ENCODE data around the gene SLC16A11. TPM values are rescaled to one million over a fixed set of nuclear protein-coding genes. Genes with fewer than 3 reads are reported as not detected.

Gene SLC16A11
- total RNA-seq, 1 donor from 2014 or later: 0.47 TPM

DNA sequence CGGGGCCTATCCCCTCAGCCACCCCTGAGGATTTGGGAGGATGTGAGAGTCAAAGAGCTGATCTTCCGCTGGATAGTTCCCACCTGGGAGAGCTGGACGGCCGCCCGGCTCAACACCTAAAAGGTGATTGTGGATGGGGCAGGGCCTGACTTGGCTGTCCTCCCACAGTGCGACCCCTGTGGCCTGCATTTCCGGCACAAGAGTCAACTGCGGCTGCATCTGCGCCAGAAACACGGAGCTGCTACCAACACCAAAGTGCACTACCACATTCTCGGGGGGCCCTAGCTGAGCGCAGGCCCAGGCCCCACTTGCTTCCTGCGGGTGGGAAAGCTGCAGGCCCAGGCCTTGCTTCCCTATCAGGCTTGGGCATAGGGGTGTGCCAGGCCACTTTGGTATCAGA, 16.6 kb downstream of the SLC16A11 start:
- Mint-ChIP-seq H3K27me3 (ENCODE audit: low read depth) (peaks cover 11% of the 10 kb centered on the region), H3K27ac (ENCODE audit: unreplicated experiment) (no peak overlapping the region), H3K36me3 (ENCODE audit: low read depth) (no peaks in the 10 kb centered on the region), H3K4me3 (ENCODE audit: unreplicated experiment) (no peak overlapping the region), H3K9me3 (ENCODE audit: low read depth) (no peaks in the 10 kb centered on the region), H3K4me1 (ENCODE audit: low read depth) (peaks cover 7% of the 10 kb centered on the region)
- DNase-seq (ENCODE audit: low spot score): no peak
- no peak for TF ChIP-seq CTCF (IDR thresholded peaks at IDR 0.05)

- H3K27me3 Mint-ChIP-seq (ENCODE audit: low read depth): peaks cover 11% of the 10 kb centered on the region
- no peaks in the 10 kb centered on the region for H3K36me3 Mint-ChIP-seq (ENCODE audit: low read depth)
- H3K4me1 Mint-ChIP-seq (ENCODE audit: low read depth): peaks cover 7% of the 10 kb centered on the region
- H3K9me3 Mint-ChIP-seq (ENCODE audit: low read depth): no peaks in the 10 kb centered on the region
- TF ChIP-seq CTCF (IDR thresholded peaks at IDR 0.05): no peak
- H3K4me3 Mint-ChIP-seq (ENCODE audit: unreplicated experiment): no peak overlapping the region
- no peak overlapping the region for H3K27ac Mint-ChIP-seq (ENCODE audit: unreplicated experiment)
- DNase-seq (ENCODE audit: low spot score): no peak
Observed at GRCh38 chr17:7026471-7027115, 17.3 kb downstream of the SLC16A11 start.

DNA sequence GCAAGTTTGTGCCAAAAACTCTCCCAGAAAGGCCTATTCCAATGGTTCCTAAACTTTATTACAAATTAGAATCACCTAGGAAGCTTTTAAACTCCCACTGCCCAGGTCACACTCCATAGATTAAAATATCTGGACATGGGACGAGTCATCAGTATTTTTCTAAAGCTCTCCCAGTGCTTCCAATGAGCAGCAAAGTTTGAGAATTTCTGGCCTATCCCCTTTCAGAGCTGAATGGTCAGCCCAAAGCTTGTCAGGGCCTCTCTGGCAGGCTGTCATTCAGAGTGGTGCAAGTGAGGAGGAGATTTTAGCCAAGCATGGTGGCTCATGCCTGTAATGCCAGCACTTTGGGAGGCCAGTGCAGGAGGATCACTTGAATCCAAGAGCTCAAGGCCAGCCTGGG, 18.6 kb downstream of the SLC16A11 start:
- Mint-ChIP-seq H3K27ac (ENCODE audit: unreplicated experiment) (no peak overlapping the region), H3K9me3 (ENCODE audit: low read depth) (no peaks in the 10 kb centered on the region), H3K4me3 (ENCODE audit: unreplicated experiment) (no peak overlapping the region), H3K27me3 (ENCODE audit: low read depth) (peaks cover 11% of the 10 kb centered on the region), H3K36me3 (ENCODE audit: low read depth) (no peaks in the 10 kb centered on the region), H3K4me1 (ENCODE audit: low read depth) (peaks cover 11% of the 10 kb centered on the region)
- no peak for TF ChIP-seq CTCF (IDR thresholded peaks at IDR 0.05)
- DNase-seq (ENCODE audit: low spot score): no peak

DNA sequence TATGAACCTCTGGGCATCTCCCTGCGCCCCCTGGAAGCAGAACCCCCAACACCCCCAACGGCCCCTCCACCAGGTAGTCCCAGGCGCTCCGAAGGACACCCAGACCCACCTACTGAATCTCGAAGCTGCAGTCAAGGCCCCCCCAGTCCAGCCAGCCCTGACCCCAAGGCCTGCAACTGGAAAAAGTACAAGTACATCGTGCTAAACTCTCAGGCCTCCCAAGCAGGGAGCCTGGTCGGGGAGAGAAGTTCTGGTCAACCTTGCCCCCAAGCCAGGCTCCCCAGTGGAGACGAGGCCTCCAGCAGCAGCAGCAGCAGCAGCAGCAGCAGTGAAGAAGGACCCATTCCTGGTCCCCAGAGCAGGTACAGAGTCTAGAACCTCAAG, 19.5 kb downstream of the SLC16A11 start:
- Mint-ChIP-seq H3K4me3 (ENCODE audit: unreplicated experiment) (no peak overlapping the region), H3K36me3 (ENCODE audit: low read depth) (no peaks in the 10 kb centered on the region), H3K9me3 (ENCODE audit: low read depth) (no peaks in the 10 kb centered on the region), H3K27me3 (ENCODE audit: low read depth) (peaks cover 11% of the 10 kb centered on the region), H3K4me1 (ENCODE audit: low read depth) (peaks cover 17% of the 10 kb centered on the region), H3K27ac (ENCODE audit: unreplicated experiment) (no peak overlapping the region)
- DNase-seq (ENCODE audit: low spot score): no peak
- no peak for TF ChIP-seq CTCF (IDR thresholded peaks at IDR 0.05)

DNA sequence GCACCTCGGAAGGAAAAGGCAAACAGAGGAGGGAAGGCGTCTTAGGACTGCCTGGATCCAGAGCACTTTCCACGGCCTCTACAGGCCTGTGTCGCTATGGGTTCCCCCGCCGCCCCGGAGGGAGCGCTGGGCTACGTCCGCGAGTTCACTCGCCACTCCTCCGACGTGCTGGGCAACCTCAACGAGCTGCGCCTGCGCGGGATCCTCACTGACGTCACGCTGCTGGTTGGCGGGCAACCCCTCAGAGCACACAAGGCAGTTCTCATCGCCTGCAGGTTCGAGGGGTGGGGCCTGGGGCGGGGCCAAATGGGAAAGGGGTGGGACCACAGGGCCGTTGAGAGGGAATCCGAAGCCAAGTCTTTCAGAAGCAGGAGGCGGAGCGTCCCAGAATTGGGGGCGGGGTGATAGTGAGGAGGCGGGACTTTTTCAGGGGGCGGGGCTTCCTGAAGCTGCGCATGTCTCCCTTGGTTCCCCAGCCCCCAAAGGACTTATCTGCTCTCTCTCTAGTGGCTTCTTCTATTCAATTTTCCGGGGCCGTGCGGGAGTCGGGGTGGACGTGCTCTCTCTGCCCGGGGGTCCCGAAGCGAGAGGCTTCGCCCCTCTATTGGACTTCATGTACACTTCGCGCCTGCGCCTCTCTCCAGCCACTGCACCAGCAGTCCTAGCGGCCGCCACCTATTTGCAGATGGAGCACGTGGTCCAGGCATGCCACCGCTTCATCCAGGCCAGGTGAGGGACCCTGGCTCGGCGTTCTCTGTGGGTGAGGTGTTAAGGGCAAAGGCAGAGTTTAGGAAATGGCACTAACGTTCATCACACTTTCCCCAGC, 20.1 kb downstream of the SLC16A11 start:
- no peaks in the 10 kb centered on the region for H3K36me3 Mint-ChIP-seq (ENCODE audit: low read depth)

More for the DNA sequence above, 20.1 kb downstream of the SLC16A11 start:
- no peak for DNase-seq (ENCODE audit: low spot score)
- TF ChIP-seq CTCF (IDR thresholded peaks at IDR 0.05): no peak
- H3K4me3 Mint-ChIP-seq (ENCODE audit: unreplicated experiment): peak overlapping the region; percentile 44
- peaks cover 11% of the 10 kb centered on the region for H3K27me3 Mint-ChIP-seq (ENCODE audit: low read depth)
- peaks cover 17% of the 10 kb centered on the region for H3K4me1 Mint-ChIP-seq (ENCODE audit: low read depth)
- no peaks in the 10 kb centered on the region for H3K9me3 Mint-ChIP-seq (ENCODE audit: low read depth)
- no peak overlapping the region for H3K27ac Mint-ChIP-seq (ENCODE audit: unreplicated experiment)

All from chondrocyte (in vitro differentiated cells).